Large intestine (tissue), 3 donors: ENCODE data around the gene KHDRBS1. TPM values are rescaled to one million over a fixed set of nuclear protein-coding genes. Genes with fewer than 3 reads are reported as not detected.
"Not testable (repeated sequence)": the region's sequence is repeated elsewhere in the genome, so short reads cannot be mapped to it uniquely, and the experiment has no call there.

Experiments used
- DNase-seq, 2 donors: peaks; one replicate each; pipeline versions ENCODE4 v3.0.0 to v3.0.0-alpha.2; 2013
- H3K27ac ChIP-seq: one replicate; pipeline ENCODE4 v1.5.1; 2013; ENCODE audit warnings: low read length
- H3K27me3 ChIP-seq: 2 replicates; pipeline ENCODE4 v1.6.1; 2013; ENCODE audit warnings: low read length; ENCODE audit not compliant: control insufficient read depth, insufficient read depth
- H3K36me3 ChIP-seq: 2 replicates; pipeline ENCODE4 v1.6.1; 2013; ENCODE audit warnings: low read length; ENCODE audit not compliant: control insufficient read depth, insufficient read depth
- H3K4me1 ChIP-seq: one replicate; pipeline ENCODE4 v1.6.1; 2013; ENCODE audit warnings: low read length; ENCODE audit not compliant: control insufficient read depth, insufficient read depth
- H3K4me3 ChIP-seq: one replicate; pipeline ENCODE4 v1.5.1; 2013; ENCODE audit warnings: low read length
- H3K9me3 ChIP-seq: one replicate; pipeline ENCODE4 v1.6.1; 2013; ENCODE audit warnings: mild to moderate bottlenecking, low read depth, low read length, moderate library complexity; ENCODE audit not compliant: control insufficient read depth
- WGBS: methylation state at CpG from one replicate; pipeline ENCODE4 v1.1.5; 2013; ENCODE audit warnings: low lambda C conversion rate; ENCODE audit not compliant: insufficient coverage; 5-methylcytosine and 5-hydroxymethylcytosine counted together
- polyA plus RNA-seq: library from polyadenylated mRNA; unstranded; fragments of 120-200 nt; gene quantifications from one replicate; pipeline ENCODE4 v1.2.1, GENCODE V29; 2013

Gene KHDRBS1
- polyA plus RNA-seq, 1 donor, result 130 TPM

GRCh38 chr1:32010246-32010645 is 3.4 kb upstream of the KHDRBS1 start:
- WGBS, result 60% methylated on average over 1 of the region's 5 CpGs
- no peaks in the 10 kb centered on the region for H3K27me3 ChIP-seq
- no peak overlapping the region for H3K27ac ChIP-seq
- H3K4me3 ChIP-seq, result no peak overlapping the region
- no peaks in the 10 kb centered on the region for H3K9me3 ChIP-seq
- no peaks in the 10 kb centered on the region for H3K36me3 ChIP-seq
- DNase-seq, result no peak
- peaks cover 3% of the 10 kb centered on the region for H3K4me1 ChIP-seq

- peak overlapping the region; percentile 49 for H3K4me3 ChIP-seq
- 59% methylated on average over 6 of the region's 12 CpGs for WGBS
Observed at GRCh38 chr1:32012709-32013385, 821 bp upstream of the KHDRBS1 start.

GRCh38 chr1:32014199-32014947 is 705 bp downstream of the KHDRBS1 start:
- peaks cover 4% of the 10 kb centered on the region for H3K36me3 ChIP-seq
- peak overlapping the region; percentile 99 for H3K27ac ChIP-seq
- H3K4me1 ChIP-seq, result peaks cover 14% of the 10 kb centered on the region
- no peaks in the 10 kb centered on the region for H3K9me3 ChIP-seq
- no peaks in the 10 kb centered on the region for H3K27me3 ChIP-seq
- DNase-seq, result peak; percentile 42 to 76
- WGBS, result no CpG with 5 or more reads among the region's 55 CpGs
- peak overlapping the region; percentile 83 for H3K4me3 ChIP-seq

More at GRCh38 chr1:32012709-32013385, 821 bp upstream of the KHDRBS1 start:
- Histone ChIP-seq H3K36me3 (peaks cover 4% of the 10 kb centered on the region), H3K9me3 (no peaks in the 10 kb centered on the region), H3K27ac (peak overlapping the region; percentile 99), H3K27me3 (no peaks in the 10 kb centered on the region), H3K4me1 (peaks cover 14% of the 10 kb centered on the region)
- DNase-seq, result no peak

- WGBS, result 0% methylated on average over 1 of the region's 11 CpGs
Observed at GRCh38 chr1:32014948-32015273, 1.2 kb downstream of the KHDRBS1 start.

GRCh38 chr1:32020339-32020738 is 6.7 kb downstream of the KHDRBS1 start:
- no peak overlapping the region for H3K4me3 ChIP-seq
- peaks cover 21% of the 10 kb centered on the region for H3K36me3 ChIP-seq
- H3K27me3 ChIP-seq, result no peaks in the 10 kb centered on the region
- no peaks in the 10 kb centered on the region for H3K9me3 ChIP-seq
- no peak for DNase-seq
- peaks cover 11% of the 10 kb centered on the region for H3K4me1 ChIP-seq
- no peak overlapping the region for H3K27ac ChIP-seq
- WGBS, result no CpG with 5 or more reads among the region's 6 CpGs

More at GRCh38 chr1:32014948-32015273, 1.2 kb downstream of the KHDRBS1 start:
- Histone ChIP-seq H3K27me3 (no peaks in the 10 kb centered on the region), H3K36me3 (peaks cover 4% of the 10 kb centered on the region), H3K9me3 (no peaks in the 10 kb centered on the region), H3K27ac (peak overlapping the region; percentile 99), H3K4me3 (peak overlapping the region; percentile 83), H3K4me1 (peaks cover 14% of the 10 kb centered on the region)
- no peak for DNase-seq

GRCh38 chr1:32021574-32022018 is 7.9 kb downstream of the KHDRBS1 start:
- peaks cover 23% of the 10 kb centered on the region for H3K36me3 ChIP-seq
- H3K27me3 ChIP-seq, H3K4me1 ChIP-seq, DNase-seq, H3K4me3 ChIP-seq, H3K27ac ChIP-seq, H3K9me3 ChIP-seq: not testable (repeated sequence)
- no CpG with 5 or more reads among the region's 8 CpGs for WGBS

GRCh38 chr1:32023351-32023750 is 9.7 kb downstream of the KHDRBS1 start:
- Histone ChIP-seq H3K4me3 (no peak overlapping the region), H3K27ac (no peak overlapping the region), H3K27me3 (no peaks in the 10 kb centered on the region), H3K4me1 (no peaks in the 10 kb centered on the region), H3K36me3 (peaks cover 21% of the 10 kb centered on the region), H3K9me3 (no peaks in the 10 kb centered on the region)
- 71% methylated on average over 1 of the region's 3 CpGs for WGBS
- no peak for DNase-seq

- Histone ChIP-seq H3K9me3 (no peaks in the 10 kb centered on the region), H3K27ac (no peak overlapping the region), H3K4me3 (no peak overlapping the region), H3K4me1 (no peaks in the 10 kb centered on the region), H3K36me3 (peaks cover 21% of the 10 kb centered on the region), H3K27me3 (no peaks in the 10 kb centered on the region)
- WGBS, result 80% methylated on average over 1 of the region's 6 CpGs
- DNase-seq, result no peak
Observed at GRCh38 chr1:32025515-32025914, 11.8 kb downstream of the KHDRBS1 start.

- H3K27ac ChIP-seq, result no peak overlapping the region
- WGBS, result 72% methylated on average over 3 of the region's 3 CpGs
- no peak overlapping the region for H3K4me3 ChIP-seq
- H3K36me3 ChIP-seq, result peaks cover 24% of the 10 kb centered on the region
- H3K27me3 ChIP-seq, result no peaks in the 10 kb centered on the region
- H3K4me1 ChIP-seq, result peaks cover 6% of the 10 kb centered on the region
- no peaks in the 10 kb centered on the region for H3K9me3 ChIP-seq
- DNase-seq, result no peak
Observed at GRCh38 chr1:32028746-32029145, 15.1 kb downstream of the KHDRBS1 start.

GRCh38 chr1:32031578-32032274 is 18.1 kb downstream of the KHDRBS1 start:
- whole genome bisulfite sequencing, result 21% methylated on average over 2 of the region's 8 CpGs
- Histone ChIP-seq H3K27ac (peak overlapping the region; percentile 23), H3K4me3 (no peak overlapping the region), H3K4me1 (peaks cover 6% of the 10 kb centered on the region), H3K9me3 (no peaks in the 10 kb centered on the region), H3K36me3 (peaks cover 41% of the 10 kb centered on the region), H3K27me3 (no peaks in the 10 kb centered on the region)
- DNase-seq, result no peak
